HL-60 (cell line): Measurements from ENCODE around the gene TMEM198.

ENCODE experiments used
- CTCF ChIP-seq: IDR thresholded peaks from one replicate; pipeline ENCODE4 v1.5.1; 2011; ENCODE audit warnings: low read length, control low read depth, inconsistent platforms; ENCODE audit not compliant: insufficient read depth
- GABPA ChIP-seq: IDR thresholded peaks from 2 replicates; pipeline ENCODE4 v1.6.1; 2012; ENCODE audit warnings: low read depth
- POLR2AphosphoS5 ChIP-seq: IDR thresholded peaks from 2 replicates; pipeline ENCODE4 v1.6.1; 2012; ENCODE audit warnings: low read depth
- REST ChIP-seq: IDR thresholded peaks from 2 replicates; pipeline ENCODE4 v1.6.1; 2012; ENCODE audit warnings: low read depth; ENCODE audit not compliant: insufficient replicate concordance
- SPI1 ChIP-seq: IDR thresholded peaks from 2 replicates; pipeline ENCODE4 v1.6.1; 2012; ENCODE audit warnings: low read depth, mild to moderate bottlenecking, borderline replicate concordance

- TF ChIP-seq CTCF (no peak), POLR2AphosphoS5 (no peak), REST (no peak), SPI1 (no peak), GABPA (no peak)
These were observed 9.7 kb downstream of the TMEM198 start for GRCh38 chr2:219553463-219553963.
